Neural crest cell (in vitro differentiated cells): Measurements from ENCODE around the gene JHY. TPM values are rescaled to one million over a fixed set of nuclear protein-coding genes. Genes with fewer than 3 reads are reported as not detected.

Experiments
- DNase-seq: peaks from one replicate; pipeline ENCODE4 v3.0.0; 2021; ENCODE audit warnings: low read depth, mixed read lengths, low spot score
- H3K27ac Mint-ChIP-seq: one replicate; pipeline ENCODE4 v1.8.0; 2021; ENCODE audit warnings: mild to moderate bottlenecking, mixed read lengths; ENCODE audit not compliant: unreplicated experiment
- H3K27me3 Mint-ChIP-seq: 2 replicates; pipeline ENCODE4 v1.8.0; 2021; ENCODE audit warnings: low read depth, mild to moderate bottlenecking, mixed read lengths
- H3K36me3 Mint-ChIP-seq: 2 replicates; pipeline ENCODE4 v1.8.0; 2021; ENCODE audit warnings: low read depth, mild to moderate bottlenecking, mixed read lengths
- H3K4me1 Mint-ChIP-seq: 2 replicates; pipeline ENCODE4 v1.8.0; 2021; ENCODE audit warnings: mixed read lengths
- H3K4me3 Mint-ChIP-seq: one replicate; pipeline ENCODE4 v1.8.0; 2021; ENCODE audit warnings: mild to moderate bottlenecking, mixed read lengths
- H3K9me3 Mint-ChIP-seq: 2 replicates; pipeline ENCODE4 v1.8.0; 2021; ENCODE audit warnings: mixed read lengths
- total RNA-seq: library from RNA; stranded (reverse); gene quantifications from 2 replicates; pipeline ENCODE4 v1.2.1, GENCODE V29; 2021
- TF ChIP-seq, protein P1 (sequence below): fragments of 200-600 bp; sonication (generic); conservative IDR thresholded peaks from 2 replicates; pipeline ENCODE4 v1.5.0; 2021; ENCODE audit warnings: antibody characterized with exemption, mild to moderate bottlenecking

JHY gene
- total RNA-seq, 1 donor from 2014 or later = 1.9 TPM

DNA sequence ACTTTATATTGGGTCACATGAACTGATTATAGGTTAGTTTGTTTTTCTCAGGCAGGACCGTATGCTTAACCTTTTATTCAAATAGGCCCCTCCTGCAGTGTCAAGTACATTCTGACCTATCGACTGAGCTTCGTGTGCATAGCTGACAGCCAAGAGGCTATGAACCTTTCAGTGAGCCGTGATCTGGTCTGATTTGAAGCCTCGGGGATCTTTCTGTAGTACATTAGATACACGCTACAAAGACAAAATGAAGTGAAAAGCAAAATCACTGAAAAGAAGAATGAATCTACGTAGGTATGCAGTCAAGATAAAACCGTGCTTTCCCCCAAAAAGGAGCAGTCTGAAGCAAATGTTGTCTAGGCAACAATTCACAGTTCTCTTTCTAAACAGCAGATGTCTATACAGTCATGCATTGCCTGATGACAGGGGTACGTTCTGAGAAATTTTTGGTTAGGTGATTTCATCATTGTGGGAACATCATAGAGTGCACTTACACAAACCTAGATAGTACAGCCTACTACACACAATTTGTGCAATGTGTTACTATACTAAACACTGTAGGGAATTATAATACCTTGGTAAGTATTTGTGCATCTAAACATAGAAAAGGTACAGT, 18.1 kb downstream of the JHY start:
- no peak for DNase-seq

GRCh38 chr11:122902951-122903350, 20.4 kb downstream of the JHY start:
- Mint-ChIP-seq H3K4me3 (no peak overlapping the region), H3K27ac (no peak overlapping the region), H3K4me1 (peaks cover 24% of the 10 kb centered on the region), H3K27me3 (no peaks in the 10 kb centered on the region), H3K36me3 (no peaks in the 10 kb centered on the region), H3K9me3 (no peaks in the 10 kb centered on the region)
- no peak for DNase-seq
- TF ChIP-seq, protein P1, sequence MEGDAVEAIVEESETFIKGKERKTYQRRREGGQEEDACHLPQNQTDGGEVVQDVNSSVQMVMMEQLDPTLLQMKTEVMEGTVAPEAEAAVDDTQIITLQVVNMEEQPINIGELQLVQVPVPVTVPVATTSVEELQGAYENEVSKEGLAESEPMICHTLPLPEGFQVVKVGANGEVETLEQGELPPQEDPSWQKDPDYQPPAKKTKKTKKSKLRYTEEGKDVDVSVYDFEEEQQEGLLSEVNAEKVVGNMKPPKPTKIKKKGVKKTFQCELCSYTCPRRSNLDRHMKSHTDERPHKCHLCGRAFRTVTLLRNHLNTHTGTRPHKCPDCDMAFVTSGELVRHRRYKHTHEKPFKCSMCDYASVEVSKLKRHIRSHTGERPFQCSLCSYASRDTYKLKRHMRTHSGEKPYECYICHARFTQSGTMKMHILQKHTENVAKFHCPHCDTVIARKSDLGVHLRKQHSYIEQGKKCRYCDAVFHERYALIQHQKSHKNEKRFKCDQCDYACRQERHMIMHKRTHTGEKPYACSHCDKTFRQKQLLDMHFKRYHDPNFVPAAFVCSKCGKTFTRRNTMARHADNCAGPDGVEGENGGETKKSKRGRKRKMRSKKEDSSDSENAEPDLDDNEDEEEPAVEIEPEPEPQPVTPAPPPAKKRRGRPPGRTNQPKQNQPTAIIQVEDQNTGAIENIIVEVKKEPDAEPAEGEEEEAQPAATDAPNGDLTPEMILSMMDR = no peak

More for the DNA sequence above, 18.1 kb downstream of the JHY start:
- TF ChIP-seq, protein P1 = no peak
- Mint-ChIP-seq H3K27ac (no peak overlapping the region), H3K4me1 (peaks cover 27% of the 10 kb centered on the region), H3K9me3 (no peaks in the 10 kb centered on the region), H3K27me3 (no peaks in the 10 kb centered on the region), H3K36me3 (no peaks in the 10 kb centered on the region), H3K4me3 (no peak overlapping the region)

DNA sequence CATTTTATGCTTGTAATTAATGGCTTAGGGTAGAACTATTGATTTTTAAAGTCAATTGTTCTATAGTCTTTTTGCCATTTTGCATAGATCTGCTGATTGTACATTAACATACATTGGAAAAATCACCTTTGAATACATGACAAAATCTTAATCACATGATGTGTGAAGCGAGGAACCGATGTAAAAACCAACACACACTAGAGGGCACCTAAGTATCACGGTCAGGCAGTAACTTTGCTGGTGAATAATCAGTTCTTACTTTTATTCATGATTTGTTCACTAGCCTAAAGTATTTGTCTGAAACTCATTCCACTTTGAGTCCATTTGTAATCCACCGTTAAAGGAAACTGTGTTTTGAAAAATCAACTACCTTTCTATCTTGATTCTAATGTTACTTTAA, 28.2 kb downstream of the JHY start:
- Mint-ChIP-seq H3K36me3 (no peaks in the 10 kb centered on the region), H3K4me1 (no peaks in the 10 kb centered on the region), H3K9me3 (no peaks in the 10 kb centered on the region), H3K27me3 (no peaks in the 10 kb centered on the region), H3K4me3 (no peak overlapping the region), H3K27ac (no peak overlapping the region)
- TF ChIP-seq, protein P1 = peak; percentile 57
- DNase-seq = no peak

GRCh38 chr11:122917311-122917710, 34.8 kb downstream of the JHY start:
- Mint-ChIP-seq H3K36me3 (no peaks in the 10 kb centered on the region), H3K4me3 (no peak overlapping the region), H3K9me3 (no peaks in the 10 kb centered on the region), H3K4me1 (peaks cover 8% of the 10 kb centered on the region), H3K27ac (no peak overlapping the region), H3K27me3 (peaks cover 5% of the 10 kb centered on the region)
- TF ChIP-seq, protein P1 = no peak
- no peak for DNase-seq

DNA sequence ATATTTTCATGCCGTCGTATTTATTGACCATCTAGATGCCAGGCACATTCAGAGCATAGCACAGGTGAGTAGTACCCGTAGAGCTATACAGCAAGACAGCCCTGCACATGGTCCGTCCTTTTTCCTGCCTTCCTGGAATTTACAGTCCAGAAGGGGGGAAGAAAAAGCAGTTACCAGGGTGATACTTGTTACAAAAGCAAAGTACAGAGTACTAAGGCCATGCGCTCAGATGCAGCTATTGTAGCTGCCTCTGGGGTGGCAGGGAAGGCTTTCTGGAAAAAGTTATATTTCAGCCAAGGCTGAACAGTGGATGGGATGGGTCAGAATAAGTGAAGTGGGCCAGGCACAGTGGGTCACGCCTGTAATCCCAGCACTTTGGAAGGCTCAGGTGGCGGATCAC, 36.2 kb downstream of the JHY start:
- no peak for DNase-seq
- Mint-ChIP-seq H3K4me3 (no peak overlapping the region), H3K27ac (no peak overlapping the region), H3K9me3 (no peaks in the 10 kb centered on the region), H3K4me1 (peaks cover 8% of the 10 kb centered on the region), H3K27me3 (peaks cover 5% of the 10 kb centered on the region), H3K36me3 (no peaks in the 10 kb centered on the region)
- TF ChIP-seq, protein P1 = no peak
